ENCODE results near the gene WWOX.

WWOX gene

DNA sequence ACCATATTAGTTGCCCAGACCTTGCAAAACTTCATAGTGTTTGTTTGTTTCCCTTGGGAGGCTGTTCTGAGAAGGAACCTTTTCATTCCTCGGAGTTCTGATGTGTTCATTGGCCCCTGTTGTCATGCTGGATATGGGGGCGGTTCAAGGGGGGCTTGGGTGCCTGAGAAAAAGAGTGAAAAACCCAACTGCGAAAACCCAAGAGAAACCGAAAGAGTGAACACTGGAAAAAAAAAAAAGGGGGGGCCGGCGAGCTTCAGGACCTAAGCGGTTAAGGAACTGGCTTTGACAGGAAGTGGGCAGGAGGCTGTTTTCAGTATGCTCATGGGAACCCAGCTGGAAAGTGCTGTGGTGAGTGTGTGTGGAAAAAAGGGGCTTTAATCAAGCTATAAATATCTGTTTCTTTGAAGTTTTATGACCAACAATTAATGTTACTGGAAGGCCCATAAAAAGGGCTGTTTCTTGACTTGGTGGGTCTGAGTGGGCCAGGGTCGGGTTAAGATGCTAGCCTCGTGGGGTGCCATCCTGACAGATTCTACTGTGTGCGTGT is 990.4 kb downstream of the WWOX start:
- in situ Hi-C loops (cut with MboI; ENCODE audit: low sequenced_read_pairs), result no loop called here

DNA sequence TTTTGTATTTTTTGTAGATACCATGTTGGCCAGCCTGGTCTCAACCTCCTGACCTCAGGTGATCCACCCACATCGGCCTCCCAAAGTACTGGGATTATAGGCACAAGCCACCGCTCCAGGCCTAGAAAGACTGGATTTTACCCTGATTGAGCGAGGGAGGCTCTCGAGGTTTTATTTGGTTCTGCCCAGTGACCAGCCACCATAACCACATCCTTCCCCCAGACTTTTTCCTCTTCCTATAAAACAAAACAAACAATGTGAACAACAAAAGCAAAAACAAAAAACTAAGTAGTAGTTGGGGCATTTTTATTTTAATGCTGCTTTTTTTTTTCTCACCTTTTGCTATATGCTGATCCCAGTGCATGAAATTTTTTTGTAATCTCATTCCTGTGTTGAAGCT is 991.5 kb downstream of the WWOX start:
- in situ Hi-C loops (cut with MboI; ENCODE audit: low sequenced_read_pairs), result no loop called here

DNA sequence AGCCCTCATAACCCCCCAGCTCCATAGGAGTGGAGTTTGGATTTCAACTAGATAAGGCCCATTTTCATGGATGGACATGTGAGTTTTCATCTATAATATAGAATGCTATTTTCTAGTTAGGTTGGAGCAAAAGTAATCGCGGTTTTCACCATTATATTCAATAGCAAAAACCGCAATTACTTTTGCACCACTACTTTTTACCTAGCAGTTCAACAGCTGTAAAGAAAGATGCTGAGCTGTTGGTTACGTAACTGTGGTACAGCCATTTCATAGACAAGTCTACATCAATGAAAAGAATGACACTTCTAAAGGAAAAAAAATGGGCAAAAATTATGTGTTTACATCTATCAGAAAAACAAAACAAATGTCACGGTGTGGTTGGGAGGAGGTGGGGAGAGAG is 993.4 kb downstream of the WWOX start:
- in situ Hi-C loops (cut with MboI; ENCODE audit: low sequenced_read_pairs), result no loop called here

DNA sequence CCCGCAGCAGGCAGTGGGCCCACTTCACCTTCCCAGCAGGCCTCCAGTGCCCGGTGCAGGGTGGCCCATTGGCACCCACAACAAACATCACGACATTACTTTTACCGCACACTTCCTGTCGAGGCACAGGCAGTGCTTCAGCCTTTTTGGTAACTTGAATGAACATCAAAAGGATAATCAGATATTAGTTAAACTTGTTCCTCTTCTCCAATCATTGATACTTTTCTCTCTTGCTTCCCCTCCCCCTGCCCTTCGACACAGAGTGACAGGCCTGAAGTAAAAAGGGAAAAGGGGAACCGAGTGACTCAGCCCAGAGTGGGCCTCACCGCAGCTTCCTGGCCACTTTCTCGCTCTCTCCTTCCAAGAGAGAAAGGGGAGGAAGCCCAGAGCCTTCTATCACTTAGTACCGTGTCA is 994.1 kb downstream of the WWOX start:
- in situ Hi-C loops (cut with MboI; ENCODE audit: low sequenced_read_pairs), result no loop called here

- in situ Hi-C loops (cut with MboI; ENCODE audit: low sequenced_read_pairs), result no loop called here
Observed at GRCh38 chr16:79096246-79096645, 996.8 kb downstream of the WWOX start.

- in situ Hi-C loops (cut with MboI; ENCODE audit: low sequenced_read_pairs), result no loop called here
Observed at GRCh38 chr16:79097166-79097565, 997.7 kb downstream of the WWOX start.

DNA sequence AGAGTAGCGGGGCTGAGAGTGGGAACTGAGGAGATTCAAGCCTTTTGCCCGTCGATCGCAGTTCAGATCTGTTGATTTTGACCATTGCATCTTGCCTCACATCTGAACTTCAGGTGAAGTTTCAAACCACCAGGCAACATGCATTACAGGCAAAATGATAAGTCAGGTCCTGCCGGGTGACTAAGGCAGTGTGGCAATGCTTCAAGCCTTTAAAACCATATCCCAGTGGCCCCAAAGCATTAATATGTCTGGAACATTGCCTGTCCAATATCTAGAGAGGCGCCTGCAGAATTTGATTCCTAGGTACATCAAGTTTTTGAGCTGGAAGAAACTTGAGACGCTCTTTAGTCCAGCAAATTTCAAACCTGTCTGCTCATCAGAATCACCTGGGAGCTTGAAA is 998.3 kb downstream of the WWOX start:
- in situ Hi-C loops (cut with MboI; ENCODE audit: low sequenced_read_pairs), result no loop called here

DNA sequence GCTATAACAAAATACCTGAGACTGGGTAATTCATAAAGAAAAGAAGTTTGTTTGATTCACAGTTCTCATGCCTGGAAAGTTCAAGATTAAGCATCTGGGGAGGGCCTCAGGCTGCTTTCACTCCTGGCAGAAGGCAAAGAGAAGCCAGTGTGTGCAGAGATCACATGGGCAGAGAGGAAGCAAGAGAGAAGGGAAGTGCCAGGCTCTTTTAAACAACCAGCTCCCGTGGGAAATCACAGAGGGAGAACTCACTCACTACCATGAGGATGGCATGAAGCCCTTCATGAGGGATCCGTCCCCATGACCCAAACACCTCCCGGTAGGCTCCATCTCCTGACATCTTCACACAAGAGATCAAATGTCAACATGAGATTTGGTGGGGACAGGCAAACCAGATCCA is 999.5 kb downstream of the WWOX start:
- in situ Hi-C loops (cut with MboI; ENCODE audit: low sequenced_read_pairs), result no loop called here

DNA sequence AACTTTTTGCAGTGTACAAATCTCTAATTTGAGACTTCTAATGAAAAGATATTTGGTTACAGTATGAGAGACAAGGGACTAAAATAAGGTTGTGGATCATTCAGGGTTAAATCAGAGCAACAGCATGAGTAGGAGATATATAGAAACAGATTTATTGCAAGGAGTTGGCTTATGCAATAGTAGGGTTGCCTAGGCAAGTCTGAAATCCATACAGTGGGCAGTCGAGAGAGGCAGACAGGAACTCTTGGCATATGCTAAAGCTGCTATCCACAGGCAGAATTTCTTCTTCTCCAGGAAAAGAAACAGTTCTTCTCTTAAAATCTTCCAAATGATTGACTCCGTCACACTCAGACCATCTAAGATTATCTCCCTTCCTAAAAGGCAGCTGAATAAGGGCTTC is 1000.3 kb downstream of the WWOX start:
- in situ Hi-C loops (cut with MboI; ENCODE audit: low sequenced_read_pairs), result no loop called here

GRCh38 chr16:79100447-79100846 is 1001.0 kb downstream of the WWOX start:
- in situ Hi-C loops (cut with MboI; ENCODE audit: low sequenced_read_pairs), result no loop called here

DNA sequence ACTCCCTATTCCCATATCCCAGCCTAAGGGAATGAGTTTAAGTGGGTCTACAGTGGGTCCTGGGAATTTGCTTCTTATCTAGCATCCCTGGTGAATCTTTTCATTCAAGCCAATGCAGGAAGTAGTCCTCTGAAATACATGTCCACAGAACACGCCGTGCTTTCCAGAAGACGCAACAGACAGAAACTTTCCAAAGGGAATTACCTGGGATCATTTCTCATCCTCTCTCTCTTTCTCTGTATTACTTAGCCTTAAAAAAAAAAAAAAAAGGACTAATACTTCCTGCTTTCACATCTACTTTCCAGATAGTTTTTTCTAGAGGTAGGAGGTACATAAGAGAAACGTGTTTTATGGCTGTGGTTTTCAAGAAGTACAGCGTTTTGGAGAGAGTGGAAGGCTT is 1002.0 kb downstream of the WWOX start:
- in situ Hi-C loops (cut with MboI; ENCODE audit: low sequenced_read_pairs), result no loop called here

DNA sequence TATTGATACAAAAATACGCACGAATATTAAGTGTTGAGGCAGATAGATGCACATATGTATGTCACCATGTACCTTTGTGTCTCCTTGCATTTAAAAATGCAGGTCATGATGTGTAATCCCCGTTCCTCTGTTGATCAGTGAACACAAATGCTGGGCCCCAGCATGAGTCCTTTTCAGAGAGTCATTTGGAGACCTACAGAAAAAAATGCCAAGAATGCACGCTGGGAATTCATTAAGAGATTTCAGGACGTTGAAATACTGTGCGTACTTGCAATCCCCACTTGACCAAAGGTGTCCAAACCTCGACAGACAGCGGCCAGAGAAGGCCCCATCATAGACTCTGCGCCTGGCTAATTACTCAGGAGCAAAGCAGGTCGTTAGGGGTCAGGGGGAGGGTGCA is 1005.1 kb downstream of the WWOX start:
- in situ Hi-C loops (cut with MboI; ENCODE audit: low sequenced_read_pairs), result no loop called here

DNA sequence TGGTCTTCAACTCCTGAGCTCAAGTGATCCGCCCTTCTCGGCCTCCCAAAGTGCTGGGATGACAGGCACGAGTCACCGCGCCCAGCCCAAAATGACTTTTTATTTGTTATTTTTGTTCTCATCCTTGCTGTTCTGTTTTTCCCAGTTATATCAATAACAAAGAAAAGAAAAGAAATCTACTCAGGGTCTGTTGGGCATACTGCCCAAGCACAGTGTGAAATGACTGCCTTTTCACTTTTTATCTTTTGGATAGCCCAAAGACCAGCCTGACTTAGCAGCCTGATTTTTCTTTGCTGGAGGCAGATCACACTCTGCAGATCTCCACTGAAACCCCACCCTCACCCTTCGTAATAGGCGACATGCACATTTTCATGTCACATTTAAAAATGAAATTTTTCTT is 1007.8 kb downstream of the WWOX start:
- in situ Hi-C loops (cut with MboI; ENCODE audit: low sequenced_read_pairs), result no loop called here

DNA sequence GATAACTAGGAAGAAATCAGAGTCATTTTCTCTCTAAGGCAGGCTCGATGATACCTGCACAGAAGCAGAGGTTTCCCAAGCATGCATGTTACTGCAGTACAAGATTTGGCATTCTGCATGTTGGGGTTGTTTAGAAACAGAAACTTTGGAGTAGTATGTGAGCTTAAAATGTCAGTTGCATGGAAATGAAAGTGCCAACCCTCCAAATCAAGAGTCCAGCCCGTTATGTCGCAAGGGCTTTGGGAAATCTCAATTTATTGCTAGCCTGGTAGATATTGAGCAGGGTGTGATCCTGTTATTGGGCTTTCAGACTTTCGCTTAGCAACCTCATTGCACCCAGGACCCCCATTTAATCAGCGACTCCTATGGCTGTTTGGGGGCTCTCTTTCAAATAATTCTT is 1010.3 kb downstream of the WWOX start:
- in situ Hi-C loops (cut with MboI; ENCODE audit: low sequenced_read_pairs), result no loop called here

- in situ Hi-C loops (cut with MboI; ENCODE audit: low sequenced_read_pairs), result no loop called here
Observed at GRCh38 chr16:79110242-79110641, 1010.8 kb downstream of the WWOX start.

DNA sequence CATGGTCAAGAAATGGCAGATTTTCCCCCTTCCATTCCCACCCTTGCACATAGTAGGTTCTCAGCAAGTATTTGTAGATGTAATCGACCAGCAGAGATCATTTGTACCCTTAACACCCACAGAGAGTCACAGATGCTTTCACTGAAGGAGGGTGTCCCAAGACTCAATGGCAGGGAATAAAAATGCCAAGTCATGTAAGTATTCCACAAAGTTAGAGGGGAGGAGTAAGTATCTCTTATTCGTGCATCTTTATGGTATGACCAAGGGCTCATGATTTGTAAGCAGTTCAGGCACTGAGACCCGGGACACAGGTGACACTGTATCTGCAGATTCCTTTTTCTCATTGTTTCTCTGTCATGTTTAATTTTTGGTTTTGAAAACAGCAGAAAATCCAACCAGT is 1011.5 kb downstream of the WWOX start:
- in situ Hi-C loops (cut with MboI; ENCODE audit: low sequenced_read_pairs), result no loop called here

GRCh38 chr16:79112462-79112861 is 1013.0 kb downstream of the WWOX start:
- in situ Hi-C loops (cut with MboI; ENCODE audit: low sequenced_read_pairs), result no loop called here

DNA sequence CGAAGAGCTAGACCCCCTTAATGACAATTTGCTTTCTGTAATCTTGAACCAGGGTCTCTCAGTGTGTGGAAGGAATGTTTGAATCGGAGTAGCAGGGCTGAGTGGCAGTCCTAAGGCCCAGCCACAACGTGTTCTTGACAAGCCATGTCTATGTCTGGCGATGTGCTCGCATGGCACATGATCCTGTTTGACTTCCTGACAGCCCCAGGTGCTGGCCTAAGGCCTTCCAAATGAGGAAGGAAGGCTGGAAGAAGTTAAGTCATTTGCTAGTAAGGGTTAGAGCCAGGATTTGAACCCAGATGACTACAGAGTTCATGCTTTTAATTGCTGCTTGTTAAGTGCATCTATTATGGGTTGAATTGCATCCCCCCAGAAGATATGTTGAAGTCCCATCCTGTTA is 1014.4 kb downstream of the WWOX start:
- in situ Hi-C loops (cut with MboI; ENCODE audit: low sequenced_read_pairs), result no loop called here

DNA sequence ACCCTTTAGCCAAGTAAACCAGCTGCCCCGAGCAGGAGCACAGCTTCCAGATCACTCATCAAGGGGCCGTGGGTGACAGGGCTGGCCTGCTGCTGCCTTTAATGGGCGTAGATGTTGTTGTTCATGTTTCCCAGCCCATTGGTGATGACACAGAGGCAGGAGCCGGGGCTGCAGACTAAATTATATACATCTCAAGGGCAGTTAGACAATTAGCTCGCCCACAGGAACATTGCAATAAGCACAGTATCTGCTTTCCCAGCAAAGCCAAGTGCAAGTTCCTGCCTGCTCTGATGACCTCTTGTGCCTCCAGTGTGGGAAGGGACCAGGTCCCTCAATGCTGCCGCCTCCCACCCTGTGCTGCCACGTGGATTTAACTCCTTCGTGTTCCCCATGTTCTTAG is 1015.3 kb downstream of the WWOX start:
- in situ Hi-C loops (cut with MboI; ENCODE audit: low sequenced_read_pairs), result no loop called here

DNA sequence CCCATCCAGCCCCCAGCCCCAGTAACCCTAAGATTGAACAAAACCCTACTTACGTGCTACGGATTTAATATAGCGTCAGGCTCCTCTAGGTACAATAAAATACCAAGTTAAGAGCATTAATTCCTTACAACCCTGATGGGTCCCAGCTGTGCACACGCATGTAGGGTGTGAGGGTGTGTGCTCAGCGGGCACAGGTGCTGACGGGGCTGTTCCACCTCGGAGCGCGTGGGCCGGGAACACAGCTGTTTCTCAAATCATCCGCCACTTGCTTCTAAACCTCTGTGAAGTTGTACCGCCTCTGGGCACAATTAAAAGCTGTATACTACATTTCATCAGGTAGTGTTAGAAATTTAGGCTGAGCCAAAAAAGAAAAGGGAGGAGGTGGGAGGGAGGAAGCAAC is 1022.5 kb downstream of the WWOX start:
- in situ Hi-C loops (cut with MboI; ENCODE audit: low sequenced_read_pairs), result no loop called here

DNA sequence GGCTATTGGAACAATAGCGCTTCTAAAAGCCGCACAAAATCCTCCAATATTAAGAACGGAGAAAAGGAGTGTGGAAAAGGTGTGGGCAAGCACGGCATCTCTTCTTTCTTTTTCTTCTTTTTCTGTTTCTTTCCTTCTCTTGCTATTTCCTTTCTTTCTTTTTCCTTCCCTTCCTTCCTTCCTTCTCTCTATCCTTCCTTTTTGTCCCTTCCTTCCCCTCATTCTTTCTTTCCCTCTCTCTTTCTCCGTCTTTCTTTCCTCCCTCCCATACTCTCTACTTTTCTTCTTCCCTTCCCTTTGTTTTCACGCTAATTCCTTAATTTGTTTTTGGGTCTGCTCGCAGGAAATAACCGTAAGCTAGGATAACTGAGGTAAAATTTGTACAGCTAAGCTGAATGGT is 1022.9 kb downstream of the WWOX start:
- in situ Hi-C loops (cut with MboI; ENCODE audit: low sequenced_read_pairs), result no loop called here

- in situ Hi-C loops (cut with MboI; ENCODE audit: low sequenced_read_pairs), result no loop called here
Observed at GRCh38 chr16:79124016-79124756, 1024.7 kb downstream of the WWOX start.

GRCh38 chr16:79127766-79128165 is 1028.3 kb downstream of the WWOX start:
- in situ Hi-C loops (cut with MboI; ENCODE audit: low sequenced_read_pairs), result no loop called here

Measured in HL-60/S4 (cell line).